HG03521 (cell line): Measurements from ENCODE around the gene ZBTB34.

Experiments used
- ATAC-seq: cut with Tn5 transposase; IDR thresholded peaks from one replicate; pipeline ENCODE4 v1.9.1; 2021; ENCODE audit warnings: mild to moderate bottlenecking, moderate library complexity; ENCODE audit not compliant: unreplicated experiment

The ZBTB34 gene

DNA sequence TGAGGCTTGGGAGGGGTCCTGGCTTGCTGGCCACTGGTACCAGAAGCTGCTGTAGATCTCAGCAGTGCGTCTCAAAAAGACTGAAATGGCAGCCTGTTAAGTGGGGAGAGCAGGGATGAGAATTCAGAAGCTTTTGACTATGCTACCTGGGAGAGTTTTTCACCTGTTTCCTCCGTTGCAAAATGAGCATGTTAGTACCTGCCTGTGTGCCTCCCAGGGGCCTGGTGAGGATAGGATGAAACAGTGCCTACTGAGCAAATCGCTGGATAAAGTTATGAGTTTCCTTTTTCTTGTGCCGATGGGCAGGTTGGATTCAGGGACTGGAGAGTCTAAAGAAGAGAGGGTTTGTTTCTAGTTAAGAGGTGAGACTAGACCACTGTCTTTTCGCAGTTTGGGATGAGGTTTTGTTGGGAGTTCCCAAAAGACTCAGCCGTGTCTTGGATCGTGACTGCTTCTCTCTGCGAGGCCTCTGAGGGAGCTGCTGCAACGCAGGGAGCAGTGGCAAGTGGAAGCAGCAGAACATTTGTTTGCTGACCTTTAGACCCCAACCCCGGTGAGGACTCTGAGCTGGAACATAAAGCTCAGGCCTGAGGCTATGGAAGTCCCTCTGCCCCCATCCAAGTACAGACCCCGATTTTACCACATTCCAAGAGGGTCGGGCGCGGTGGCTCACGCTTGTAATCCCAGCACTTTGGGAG lies 55.6 kb downstream of the ZBTB34 start:
- no peak for ATAC-seq

DNA sequence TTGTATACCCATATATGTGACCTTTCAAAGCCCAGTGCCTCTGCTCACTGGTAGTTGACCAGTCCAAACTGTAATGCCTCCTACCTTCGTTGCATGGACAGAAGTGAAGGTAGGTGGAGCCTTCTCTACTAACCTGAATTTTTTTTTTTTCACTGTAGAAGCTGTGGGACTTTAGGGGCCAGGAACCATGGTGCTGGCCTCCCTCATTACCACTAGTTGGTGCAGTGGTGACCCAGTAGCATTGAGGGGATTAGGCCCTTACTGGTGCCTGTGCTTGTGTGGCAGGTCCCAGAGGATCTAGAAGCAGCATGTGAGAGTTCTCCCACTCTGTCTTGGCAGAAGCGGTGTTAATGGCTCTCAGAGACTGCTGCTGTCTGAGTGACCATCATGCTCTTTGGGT lies 56.5 kb downstream of the ZBTB34 start:
- ATAC-seq: no peak

DNA sequence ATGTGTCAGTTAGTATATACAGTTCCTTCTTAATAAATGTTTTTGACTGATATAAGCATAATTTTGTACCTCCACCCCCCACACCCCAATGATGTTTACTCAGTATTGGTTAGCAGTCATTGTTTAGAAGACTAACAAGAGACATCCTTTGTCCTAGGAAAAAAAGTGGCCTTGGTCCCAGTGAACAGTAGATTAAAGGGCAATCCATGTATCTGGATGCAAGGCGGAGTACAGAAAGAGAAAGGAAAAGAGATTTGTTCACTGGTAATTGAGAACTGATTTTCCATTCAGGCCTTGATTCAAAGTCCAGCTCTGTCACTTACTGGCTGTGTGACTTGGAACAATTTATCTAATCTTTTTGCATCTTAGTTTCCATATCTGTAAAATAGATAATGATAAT lies 58.8 kb downstream of the ZBTB34 start:
- no peak for ATAC-seq

DNA sequence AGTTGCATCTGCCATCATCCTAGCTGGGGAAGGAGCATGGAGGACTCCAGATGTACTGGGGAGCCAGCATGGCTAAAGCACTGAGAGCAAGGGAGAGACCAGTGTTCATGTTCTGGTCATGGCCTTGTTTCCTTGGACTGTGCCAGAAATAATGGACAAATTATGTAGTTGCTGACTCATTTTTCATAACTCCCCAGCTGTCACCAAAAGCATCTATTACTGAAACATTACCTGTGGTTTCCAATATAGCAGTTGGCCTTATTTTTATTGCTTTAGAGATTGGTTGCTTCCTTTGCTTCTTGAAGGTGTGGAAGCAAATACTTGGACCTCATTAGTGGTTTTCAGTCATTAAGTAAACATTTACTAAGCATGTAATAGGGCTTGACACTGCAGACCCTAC lies 65.4 kb downstream of the ZBTB34 start:
- no peak for ATAC-seq

DNA sequence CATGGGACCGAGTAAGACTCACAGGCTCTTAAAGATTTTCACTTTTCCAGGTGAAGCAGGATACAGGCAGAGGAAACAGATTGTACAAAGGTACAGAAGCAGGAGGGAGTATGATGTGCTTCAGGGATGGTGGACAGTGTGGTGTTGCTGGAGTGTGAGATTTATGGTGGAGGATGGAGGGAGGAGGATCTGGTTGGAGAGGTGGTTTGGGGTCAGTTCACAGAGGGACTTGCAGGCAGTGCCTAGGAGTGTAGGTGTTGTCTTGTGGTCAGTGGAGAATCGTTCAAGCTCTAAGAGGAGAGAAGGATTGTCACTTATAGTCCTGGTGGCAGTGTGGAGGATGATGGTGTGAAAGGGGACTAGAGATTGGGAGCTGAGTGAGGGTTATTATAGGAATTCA lies 65.9 kb downstream of the ZBTB34 start:
- no peak for ATAC-seq

DNA sequence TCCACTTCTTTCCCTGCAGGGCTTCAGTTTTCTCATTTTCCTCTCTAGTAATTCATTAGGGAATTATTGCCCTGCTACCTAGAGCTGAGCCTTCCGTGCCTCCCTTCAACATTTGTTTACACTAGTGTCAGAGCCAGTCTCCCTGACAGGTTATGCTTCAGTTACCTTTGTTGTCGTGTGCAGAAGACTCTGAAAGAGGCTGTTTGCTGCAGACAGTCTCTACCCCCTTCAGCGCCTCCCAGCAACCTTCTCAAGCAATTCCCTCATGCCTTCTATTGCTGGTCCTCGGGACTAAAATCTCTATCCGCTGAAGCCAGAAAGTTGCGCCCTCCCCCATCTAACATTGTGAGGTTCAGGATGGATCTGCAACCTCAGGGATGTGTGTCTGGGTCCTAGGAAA lies 67.0 kb downstream of the ZBTB34 start:
- no peak for ATAC-seq

DNA sequence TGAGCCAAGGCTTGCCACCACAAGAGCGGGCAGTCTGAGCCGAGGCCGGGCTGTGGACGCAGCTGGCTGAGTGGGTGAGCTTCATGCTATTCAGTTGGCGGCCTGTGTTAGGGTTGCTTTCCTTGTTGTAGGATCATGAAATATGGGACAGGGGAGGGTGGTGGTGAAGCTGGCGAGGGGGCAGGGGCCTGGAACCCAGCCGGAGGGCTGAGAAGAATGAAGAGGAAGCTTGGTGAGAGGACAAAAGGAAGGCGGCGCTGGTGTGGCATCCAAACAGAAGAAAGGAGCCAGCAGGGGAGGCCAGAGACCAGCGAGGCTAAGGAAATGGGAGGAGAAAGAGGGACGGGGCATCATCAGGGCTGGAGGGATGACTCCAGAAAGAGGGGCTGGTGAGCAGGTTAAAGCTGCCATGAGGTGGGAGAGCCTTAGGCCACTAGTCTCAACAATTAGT lies 72.5 kb downstream of the ZBTB34 start:
- no peak for ATAC-seq

DNA sequence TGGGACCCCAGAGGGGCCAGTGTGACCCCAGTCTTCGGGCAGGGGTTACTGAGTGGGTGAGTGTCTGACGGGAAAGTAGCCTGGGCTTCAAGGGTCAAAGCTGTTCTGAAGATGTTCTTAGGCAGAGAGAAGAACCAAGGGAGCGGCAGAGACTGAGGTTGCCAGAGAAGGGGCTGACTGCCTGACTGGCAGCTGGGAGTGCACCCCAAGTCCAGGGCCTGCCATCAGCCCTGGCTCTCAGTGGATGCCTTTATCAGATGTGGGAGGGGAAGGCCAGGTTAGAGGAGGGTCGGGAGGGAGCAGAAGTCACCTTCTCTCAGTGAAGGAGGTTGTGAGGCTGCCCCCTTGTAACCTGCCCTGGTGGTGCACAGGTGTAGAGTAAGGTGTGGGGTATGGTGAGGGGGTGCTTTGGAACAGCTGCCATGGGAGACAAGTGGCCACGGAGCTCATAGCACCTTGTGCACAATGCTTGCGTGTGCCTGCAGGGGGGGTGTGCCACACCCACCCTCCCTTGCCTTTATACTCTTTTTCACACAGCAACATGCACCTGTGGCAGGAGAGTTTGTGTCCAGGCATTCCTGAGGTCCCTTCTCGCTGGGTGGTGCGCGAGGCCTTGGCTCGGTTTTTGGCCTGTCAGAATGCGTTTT lies 73.0 kb downstream of the ZBTB34 start:
- ATAC-seq: no peak

DNA sequence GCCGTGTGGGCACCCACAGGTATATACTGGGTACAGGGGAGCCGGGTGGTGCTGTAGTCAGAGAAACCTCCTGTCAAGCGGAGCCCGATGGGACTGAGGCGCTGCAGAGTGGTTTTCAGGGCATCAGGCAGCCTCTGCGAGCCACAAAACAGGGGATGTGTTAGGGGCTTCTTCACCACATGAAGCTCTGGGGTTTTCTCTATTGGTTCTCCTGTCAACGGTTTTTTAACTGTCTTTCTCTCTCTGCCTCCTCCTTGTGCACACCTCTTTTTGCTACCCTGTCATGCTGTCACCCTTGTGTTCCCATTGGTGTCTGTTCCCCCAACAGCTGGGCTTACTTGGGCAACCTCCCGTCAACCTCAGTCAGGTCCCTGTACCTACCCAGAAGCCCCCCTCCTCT lies 74.0 kb downstream of the ZBTB34 start:
- no peak for ATAC-seq
